Measurements from ENCODE around the gene ZNF615. TPM values are rescaled to one million over a fixed set of nuclear protein-coding genes. Genes with fewer than 3 reads are reported as not detected.
"Not testable (repeated sequence)": the region's sequence is repeated elsewhere in the genome, so short reads cannot be mapped to it uniquely, and the experiment has no call there.

Gene ZNF615
- total RNA-seq, 2 donors from 2014 or later, result 29.4 to 35.8 TPM

GRCh38 chr19:51986309-51987291 is 21.4 kb downstream of the ZNF615 start, which contains the start of gene ZNF350:
TSS of gene ZNF350 (minus strand) at chr19:51986840. CDS start at chr19:51974360, 12,480 bp downstream.
- Histone ChIP-seq H3K36me3 (no peaks in the 10 kb centered on the region), H3K9me3 (no peaks in the 10 kb centered on the region), H3K4me1 (replicated peaks) (no peaks in the 10 kb centered on the region), H3K27me3 (replicated peaks; ENCODE audit: insufficient read depth) (no peaks in the 10 kb centered on the region), H3K27ac (peak within 1 kb of the TSS; percentile 83 to 88), H3K4me3 (peak within 1 kb of the TSS; percentile 86 to 89)
- WGBS, result 2% methylated on average over 33 of the region's 33 CpGs
- intact Hi-C loops (cut with DNase I), result loop anchor here (5.0 kb wide), 1 partner anchor 59 kb away; the partner anchor contains the start of gene ZNF613
- DNase-seq (ENCODE audit: low spot score), result peak; percentile 98
- TF ChIP-seq POLR2AphosphoS5 (IDR thresholded peaks at IDR 0.05), result peak; percentile 100
- peak in 1 of 4 experiments; percentile 7 for TF ChIP-seq CTCF (IDR thresholded peaks at IDR 0.05)
- TF ChIP-seq POLR2A (IDR thresholded peaks at IDR 0.05), result no peak

GRCh38 chr19:51983361-51983760 is 24.6 kb downstream of the ZNF615 start:
- TF ChIP-seq POLR2AphosphoS5 (IDR thresholded peaks at IDR 0.05) (peak; percentile 34), CTCF (IDR thresholded peaks at IDR 0.05) (no peak)
- WGBS, result 60% methylated on average over 4 of the region's 4 CpGs
- Histone ChIP-seq H3K9me3 (no peaks in the 10 kb centered on the region), H3K4me1 (replicated peaks) (peaks cover 3% of the 10 kb centered on the region), H3K4me3 (no peak overlapping the region), H3K27ac (peak overlapping the region; percentile 41 to 88), H3K36me3 (no peaks in the 10 kb centered on the region), H3K27me3 (replicated peaks; ENCODE audit: insufficient read depth) (no peaks in the 10 kb centered on the region)
- intact Hi-C loops (cut with DNase I), result no loop called here
- peak; percentile 58 for DNase-seq (ENCODE audit: low spot score)

DNA sequence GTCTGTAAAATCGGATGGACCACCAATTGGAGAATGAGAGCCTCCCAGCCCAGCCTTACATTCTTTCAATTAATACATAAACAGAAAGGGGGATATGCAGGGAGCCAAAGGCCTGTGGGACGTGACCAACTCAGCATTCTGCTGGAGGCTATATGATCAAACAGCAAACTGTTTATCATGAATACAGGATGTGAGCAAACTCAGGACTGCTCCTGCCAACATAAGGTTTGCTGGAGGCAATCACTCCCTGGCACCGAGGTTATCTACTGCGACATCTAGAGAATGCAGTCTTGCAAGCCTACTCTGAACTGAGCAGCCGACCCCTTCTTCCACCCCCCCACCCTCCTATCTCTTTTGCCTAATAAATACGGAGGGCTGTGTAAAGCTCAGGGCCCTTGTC is 27.1 kb downstream of the ZNF615 start:
- not testable (repeated sequence) for H3K4me3 ChIP-seq, H3K36me3 ChIP-seq
- WGBS, result 70% methylated on average over 6 of the region's 6 CpGs

DNA sequence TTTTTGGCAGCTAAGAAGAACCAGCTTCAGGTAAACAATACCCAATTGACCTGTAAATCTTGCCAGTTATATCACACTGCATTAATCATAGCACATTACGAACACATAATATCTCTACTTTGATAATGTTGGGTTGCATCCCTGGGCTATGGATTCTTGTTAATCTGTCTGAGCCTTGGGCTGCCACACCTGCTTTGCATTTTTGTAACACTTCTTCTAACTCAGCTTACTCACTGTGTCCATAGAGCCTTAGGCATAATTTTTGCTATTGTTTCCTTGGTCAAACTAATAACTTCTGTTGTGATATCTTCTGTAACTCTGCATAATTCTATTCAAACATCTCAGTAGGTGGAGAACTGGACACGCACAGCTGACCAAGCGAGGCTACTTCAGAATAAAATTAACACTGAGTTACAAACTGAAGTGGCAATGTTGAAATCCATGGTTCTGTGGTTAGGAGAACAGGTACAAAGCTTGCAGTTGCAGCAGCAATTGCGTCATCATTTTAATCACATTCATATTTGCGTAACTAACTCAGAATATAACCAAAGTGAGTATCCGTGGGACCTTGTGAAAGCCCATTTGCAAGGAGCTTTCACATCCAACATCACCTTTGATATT is 27.8 kb downstream of the ZNF615 start:
- WGBS, result 79% methylated on average over 6 of the region's 6 CpGs
- no peaks in the 10 kb centered on the region for H3K9me3 ChIP-seq
- no peaks in the 10 kb centered on the region for H3K36me3 ChIP-seq
- TF ChIP-seq POLR2AphosphoS5 (IDR thresholded peaks at IDR 0.05), result no peak
- no peak for TF ChIP-seq POLR2A (IDR thresholded peaks at IDR 0.05)
- TF ChIP-seq CTCF (IDR thresholded peaks at IDR 0.05), result no peak
- H3K27ac ChIP-seq, result peak overlapping the region in 1 of 2 donors; percentile 88
- H3K4me3 ChIP-seq, result no peak overlapping the region
- DNase-seq (ENCODE audit: low spot score), result no peak
- intact Hi-C loops (cut with DNase I), result no loop called here
- H3K4me1 ChIP-seq (replicated peaks), result peaks cover 3% of the 10 kb centered on the region
- no peaks in the 10 kb centered on the region for H3K27me3 ChIP-seq (replicated peaks; ENCODE audit: insufficient read depth)

More for the DNA sequence above, 27.1 kb downstream of the ZNF615 start:
- intact Hi-C loops (cut with DNase I); H3K9me3 ChIP-seq; H3K4me1 ChIP-seq (replicated peaks); DNase-seq (ENCODE audit: low spot score); H3K27me3 ChIP-seq (replicated peaks; ENCODE audit: insufficient read depth): not testable (repeated sequence)
- H3K27ac ChIP-seq, result peak overlapping the region; percentile 4 to 88

GRCh38 chr19:51978882-51979281 is 29.1 kb downstream of the ZNF615 start:
- intact Hi-C loops (cut with DNase I), result no loop called here
- 91% methylated on average over 4 of the region's 4 CpGs for WGBS
- Histone ChIP-seq H3K27me3 (replicated peaks; ENCODE audit: insufficient read depth) (no peaks in the 10 kb centered on the region), H3K4me1 (replicated peaks) (peaks cover 3% of the 10 kb centered on the region), H3K4me3 (no peak overlapping the region), H3K27ac (peak overlapping the region in 1 of 2 donors; percentile 88), H3K9me3 (no peaks in the 10 kb centered on the region), H3K36me3 (peaks cover 0 to 7% of the 10 kb centered on the region in 2 donors)
- TF ChIP-seq CTCF (IDR thresholded peaks at IDR 0.05), result no peak
- no peak for TF ChIP-seq POLR2AphosphoS5 (IDR thresholded peaks at IDR 0.05)
- no peak for TF ChIP-seq POLR2A (IDR thresholded peaks at IDR 0.05)
- DNase-seq (ENCODE audit: low spot score), result no peak
